Osteocyte (in vitro differentiated cells): ENCODE data around the gene RAD51B. TPM values are rescaled to one million over a fixed set of nuclear protein-coding genes. Genes with fewer than 3 reads are reported as not detected.

Source experiments
- DNase-seq: peaks from one replicate; pipeline ENCODE4 v3.0.0; 2021; ENCODE audit warnings: mixed read lengths; ENCODE audit not compliant: unreplicated experiment; ENCODE audit errors: extremely low spot score
- H3K27ac Mint-ChIP-seq: one replicate; pipeline ENCODE4 v1.8.0; 2021; ENCODE audit warnings: mild to moderate bottlenecking, mixed read lengths; ENCODE audit not compliant: unreplicated experiment
- H3K27me3 Mint-ChIP-seq: one replicate; pipeline ENCODE4 v1.8.0; 2021; ENCODE audit warnings: mixed read lengths; ENCODE audit not compliant: unreplicated experiment
- H3K36me3 Mint-ChIP-seq: one replicate; pipeline ENCODE4 v1.8.0; 2021; ENCODE audit warnings: mixed read lengths; ENCODE audit not compliant: unreplicated experiment
- H3K4me1 Mint-ChIP-seq: one replicate; pipeline ENCODE4 v1.8.0; 2021; ENCODE audit warnings: mixed read lengths; ENCODE audit not compliant: unreplicated experiment
- H3K4me3 Mint-ChIP-seq: one replicate; pipeline ENCODE4 v1.8.0; 2021; ENCODE audit warnings: mild to moderate bottlenecking, moderate library complexity, mixed read lengths; ENCODE audit not compliant: unreplicated experiment
- H3K9me3 Mint-ChIP-seq: one replicate; pipeline ENCODE4 v1.8.0; 2021; ENCODE audit warnings: mixed read lengths; ENCODE audit not compliant: unreplicated experiment
- total RNA-seq: library from RNA; stranded (reverse); gene quantifications from 2 replicates; pipeline ENCODE4 v1.2.1, GENCODE V29; 2021
- TF ChIP-seq, protein P1 (sequence below): fragments of 200-600 bp; sonication (generic); IDR thresholded peaks from 2 replicates; pipeline ENCODE4 v1.5.0; 2021; ENCODE audit warnings: antibody characterized with exemption, mild to moderate bottlenecking, moderate library complexity

RAD51B gene
- total RNA-seq, 1 donor from 2014 or later: 12.7 TPM

DNA sequence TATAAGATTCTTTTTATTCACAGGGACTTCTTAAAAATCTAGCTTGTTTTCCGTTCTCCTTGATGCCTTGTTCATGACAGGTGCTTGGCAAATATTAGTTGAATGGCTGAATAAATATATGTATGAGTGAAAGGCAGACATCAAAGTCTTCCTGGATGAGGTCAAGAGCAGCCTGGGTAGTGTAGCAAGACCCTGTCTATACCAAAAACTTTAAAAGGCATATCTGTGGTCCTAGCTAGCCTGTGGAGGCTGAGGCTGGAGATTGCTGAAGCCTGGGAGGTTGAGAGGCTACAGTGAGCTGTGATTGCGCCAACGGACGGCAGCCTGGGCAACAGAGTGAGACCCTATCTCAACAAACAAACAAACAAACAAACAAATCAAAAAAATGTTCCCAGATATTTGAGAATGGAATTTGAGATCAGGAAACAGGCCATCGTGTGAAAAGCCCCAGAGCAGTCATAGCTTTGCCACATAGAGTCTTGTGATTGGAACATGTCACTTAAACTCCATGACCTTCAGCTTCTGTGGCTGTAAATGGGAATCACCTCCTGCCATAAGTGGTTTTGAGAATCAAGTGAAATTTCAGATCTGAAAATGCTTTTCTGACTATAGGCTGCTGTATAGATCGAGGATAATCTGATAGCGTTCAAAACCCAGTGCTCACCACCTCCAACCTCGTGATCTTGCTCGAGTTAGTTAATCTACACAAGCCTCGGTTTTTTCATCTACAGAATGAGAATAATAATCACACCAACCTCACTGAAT is 908.9 kb downstream of the RAD51B start:
- no peaks in the 10 kb centered on the region for H3K27me3 Mint-ChIP-seq
- H3K27ac Mint-ChIP-seq: no peak overlapping the region
- H3K9me3 Mint-ChIP-seq: no peaks in the 10 kb centered on the region
- TF ChIP-seq, protein P1, sequence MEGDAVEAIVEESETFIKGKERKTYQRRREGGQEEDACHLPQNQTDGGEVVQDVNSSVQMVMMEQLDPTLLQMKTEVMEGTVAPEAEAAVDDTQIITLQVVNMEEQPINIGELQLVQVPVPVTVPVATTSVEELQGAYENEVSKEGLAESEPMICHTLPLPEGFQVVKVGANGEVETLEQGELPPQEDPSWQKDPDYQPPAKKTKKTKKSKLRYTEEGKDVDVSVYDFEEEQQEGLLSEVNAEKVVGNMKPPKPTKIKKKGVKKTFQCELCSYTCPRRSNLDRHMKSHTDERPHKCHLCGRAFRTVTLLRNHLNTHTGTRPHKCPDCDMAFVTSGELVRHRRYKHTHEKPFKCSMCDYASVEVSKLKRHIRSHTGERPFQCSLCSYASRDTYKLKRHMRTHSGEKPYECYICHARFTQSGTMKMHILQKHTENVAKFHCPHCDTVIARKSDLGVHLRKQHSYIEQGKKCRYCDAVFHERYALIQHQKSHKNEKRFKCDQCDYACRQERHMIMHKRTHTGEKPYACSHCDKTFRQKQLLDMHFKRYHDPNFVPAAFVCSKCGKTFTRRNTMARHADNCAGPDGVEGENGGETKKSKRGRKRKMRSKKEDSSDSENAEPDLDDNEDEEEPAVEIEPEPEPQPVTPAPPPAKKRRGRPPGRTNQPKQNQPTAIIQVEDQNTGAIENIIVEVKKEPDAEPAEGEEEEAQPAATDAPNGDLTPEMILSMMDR: no peak
- DNase-seq: no peak
- no peak overlapping the region for H3K4me3 Mint-ChIP-seq
- peaks cover 19% of the 10 kb centered on the region for H3K4me1 Mint-ChIP-seq
- H3K36me3 Mint-ChIP-seq: no peaks in the 10 kb centered on the region

DNA sequence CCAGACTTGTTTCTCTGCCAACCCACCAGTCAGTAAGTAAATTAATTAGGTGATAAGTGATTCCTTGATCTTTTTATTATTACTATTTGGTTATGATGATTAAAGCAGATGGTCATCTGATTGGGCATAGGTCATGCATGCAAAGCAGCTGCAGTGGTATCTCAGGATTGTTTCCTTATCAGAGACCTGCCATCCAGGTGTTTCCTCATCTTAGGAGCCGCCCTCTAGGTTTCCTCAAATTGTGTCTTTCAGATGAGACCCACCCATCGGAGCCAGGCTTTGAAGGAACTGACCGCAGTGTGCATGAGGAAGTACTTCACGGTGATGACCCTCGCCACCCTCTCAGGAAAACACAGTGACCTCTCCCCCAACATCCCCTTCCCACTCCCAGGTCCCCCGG is 910.0 kb downstream of the RAD51B start:
- DNase-seq: no peak
- Mint-ChIP-seq H3K36me3 (no peaks in the 10 kb centered on the region), H3K4me1 (peaks cover 15% of the 10 kb centered on the region), H3K27me3 (no peaks in the 10 kb centered on the region), H3K27ac (no peak overlapping the region), H3K9me3 (no peaks in the 10 kb centered on the region), H3K4me3 (no peak overlapping the region)
- TF ChIP-seq, protein P1: no peak

DNA sequence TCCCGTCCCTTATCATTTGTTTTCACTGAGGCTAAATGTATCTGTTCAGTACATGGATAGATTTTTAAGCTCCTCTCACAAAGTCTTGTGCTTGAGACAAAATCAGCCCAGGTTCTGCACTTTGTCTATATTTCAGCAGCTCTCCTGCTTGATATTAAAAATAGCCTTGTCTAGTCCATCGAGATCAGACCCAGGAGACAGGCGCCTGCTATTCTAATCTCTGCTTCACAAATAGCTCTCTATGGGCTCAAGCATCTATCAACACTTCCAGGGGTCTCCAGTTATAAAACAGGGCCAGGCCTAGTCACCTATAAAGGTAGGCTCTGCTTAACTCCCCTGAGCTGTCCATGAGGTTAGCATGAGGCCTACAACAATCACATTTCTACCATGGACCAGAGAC is 910.8 kb downstream of the RAD51B start:
- no peaks in the 10 kb centered on the region for H3K9me3 Mint-ChIP-seq
- H3K27me3 Mint-ChIP-seq: no peaks in the 10 kb centered on the region
- no peak for DNase-seq
- no peaks in the 10 kb centered on the region for H3K36me3 Mint-ChIP-seq
- no peak overlapping the region for H3K27ac Mint-ChIP-seq
- H3K4me1 Mint-ChIP-seq: peaks cover 15% of the 10 kb centered on the region
- H3K4me3 Mint-ChIP-seq: no peak overlapping the region
- TF ChIP-seq, protein P1: no peak

DNA sequence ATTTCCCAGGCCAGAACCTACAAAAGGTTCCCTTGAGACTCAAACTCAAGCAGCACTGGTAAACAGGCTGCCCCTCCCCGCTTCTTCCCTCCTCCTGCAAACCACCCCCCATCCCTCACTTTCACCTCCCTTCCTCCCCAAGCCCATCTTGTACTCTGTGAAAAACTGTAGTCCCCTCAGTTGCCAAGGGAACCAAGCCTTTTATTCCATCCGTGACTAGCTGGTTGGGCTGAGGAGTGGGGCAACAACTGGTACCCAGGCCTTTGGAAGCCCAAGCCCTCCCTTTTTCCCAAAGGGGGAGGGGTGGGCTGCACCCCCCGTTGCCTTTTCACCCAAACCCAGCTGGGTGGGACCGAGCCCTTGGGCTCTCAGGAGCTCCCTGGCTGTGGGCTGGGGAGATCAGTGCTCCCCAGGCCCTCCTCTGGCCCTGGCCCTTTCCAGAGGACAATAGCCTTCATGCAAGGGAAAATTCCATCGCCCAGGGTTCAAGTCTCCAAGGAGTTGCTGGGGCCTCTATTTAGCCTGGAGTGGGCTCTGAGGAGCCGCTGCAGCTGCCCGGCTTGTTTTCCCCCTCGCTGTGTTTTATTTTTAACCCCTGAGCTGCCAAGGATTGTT is 911.3 kb downstream of the RAD51B start:
- Mint-ChIP-seq H3K4me3 (no peak overlapping the region), H3K27me3 (no peaks in the 10 kb centered on the region), H3K27ac (no peak overlapping the region), H3K36me3 (no peaks in the 10 kb centered on the region), H3K4me1 (peaks cover 21% of the 10 kb centered on the region), H3K9me3 (no peaks in the 10 kb centered on the region)
- TF ChIP-seq, protein P1: no peak
- no peak for DNase-seq

DNA sequence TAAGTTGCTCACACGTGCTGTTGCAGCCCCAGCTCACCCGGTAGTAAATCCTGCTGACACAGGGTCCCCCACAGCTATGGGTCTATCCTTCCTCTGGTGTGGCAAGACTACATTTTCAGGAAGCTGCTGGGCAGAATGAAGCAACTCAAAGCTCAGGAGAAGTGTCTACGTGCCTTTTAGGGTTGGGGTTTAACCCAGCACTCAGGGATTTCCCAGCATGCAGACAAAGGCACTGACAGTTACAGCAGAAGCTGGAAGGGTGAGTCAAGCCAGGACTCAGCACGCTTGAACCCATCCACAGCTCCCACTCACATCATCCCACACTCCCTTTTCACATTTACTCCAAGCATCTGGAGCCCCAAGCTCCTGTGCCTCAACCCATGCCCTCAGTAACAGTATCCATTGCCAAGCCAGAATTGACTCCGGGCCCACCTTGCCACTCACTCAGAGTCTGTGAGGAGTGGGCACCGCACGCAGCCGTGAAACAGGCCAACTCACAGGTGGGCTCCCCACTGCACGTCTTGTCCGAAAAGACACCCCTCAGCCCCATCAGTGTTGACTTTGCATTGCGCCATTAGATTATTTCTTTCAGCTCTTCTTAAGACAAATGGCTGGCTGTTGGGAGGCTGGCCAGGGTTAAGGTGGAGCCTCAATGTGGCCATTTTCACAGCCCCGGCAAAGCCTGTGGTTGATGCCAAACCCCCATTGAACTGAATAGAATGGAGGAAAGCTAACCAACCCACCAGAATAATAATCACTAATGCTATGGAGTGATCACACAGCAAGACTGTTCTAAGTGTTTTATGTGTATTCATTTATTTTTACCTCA is 913.7 kb downstream of the RAD51B start:
- Mint-ChIP-seq H3K36me3 (no peaks in the 10 kb centered on the region), H3K4me1 (peaks cover 29% of the 10 kb centered on the region), H3K4me3 (no peak overlapping the region), H3K27ac (no peak overlapping the region), H3K27me3 (no peaks in the 10 kb centered on the region), H3K9me3 (no peaks in the 10 kb centered on the region)
- no peak for DNase-seq
- TF ChIP-seq, protein P1: no peak
